ENCODE results near the gene ATP2C2.
"Not testable (repeated sequence)": the region's sequence is repeated elsewhere in the genome, so short reads cannot be mapped to it uniquely, and the experiment has no call there.

The ATP2C2 gene

DNA sequence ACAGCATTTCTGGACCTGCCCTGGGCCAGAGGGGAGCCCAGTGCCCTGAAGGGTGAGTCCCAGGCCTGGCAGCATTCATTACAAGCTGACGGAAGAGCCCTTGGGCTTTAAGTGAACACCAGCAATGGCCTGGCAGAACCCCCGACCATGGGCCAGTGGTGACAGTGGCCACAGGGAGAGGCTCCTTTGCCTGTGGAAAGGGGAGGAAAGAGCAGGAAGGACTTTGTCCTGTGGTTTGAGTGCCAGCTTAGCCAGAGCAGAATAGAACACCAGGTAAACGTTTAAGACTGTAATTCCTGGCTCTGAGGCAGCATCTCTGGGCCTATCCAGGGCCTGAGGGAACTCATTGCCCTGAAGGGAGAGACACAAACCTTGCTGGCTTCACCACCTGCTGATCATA lies 34.3 kb upstream of the ATP2C2 start:
- TF ChIP-seq ZNF629 (tag by site-specific recombination; IDR thresholded peaks at IDR 0.05) (no peak), MZF1 (tag by site-specific recombination; IDR thresholded peaks at IDR 0.05; ENCODE audit: borderline replicate concordance) (no peak), ZNF202 (tag by site-specific recombination; IDR thresholded peaks at IDR 0.05; ENCODE audit: borderline replicate concordance) (no peak), ZNF37A (tag by site-specific recombination; IDR thresholded peaks at IDR 0.05) (no peak), ZNF223 (tag by site-specific recombination; IDR thresholded peaks at IDR 0.05) (no peak), ZNF585B (tag by site-specific recombination; IDR thresholded peaks at IDR 0.05) (no peak), ZNF654 (tag by site-specific recombination; IDR thresholded peaks at IDR 0.05; ENCODE audit: low read depth) (no peak), ZNF24 (tag by site-specific recombination; IDR thresholded peaks at IDR 0.05) (no peak), ZNF112 (tag by site-specific recombination; IDR thresholded peaks at IDR 0.05) (no peak)
- no peaks in the 10 kb centered on the region for H3K36me3 ChIP-seq (ENCODE audit: control insufficient read depth in 2 of 2, insufficient read depth in 1 of 2, low read length in 2 of 2)
- H3K4me1 ChIP-seq (ENCODE audit: control insufficient read depth, insufficient read depth, low read length), result no peaks in the 10 kb centered on the region
- POLR2A ChIA-PET, result no interaction called here
- H3K27ac ChIP-seq (ENCODE audit: extremely low read depth, low read depth, low read length), result no peak overlapping the region
- CTCF ChIA-PET, result no interaction called here
- H3K9me3 ChIP-seq (ENCODE audit: control insufficient read depth, insufficient read depth, low read depth, low read length), result no peaks in the 10 kb centered on the region
- H3K4me3 ChIP-seq (ENCODE audit: low read depth, low read length), result no peak overlapping the region

DNA sequence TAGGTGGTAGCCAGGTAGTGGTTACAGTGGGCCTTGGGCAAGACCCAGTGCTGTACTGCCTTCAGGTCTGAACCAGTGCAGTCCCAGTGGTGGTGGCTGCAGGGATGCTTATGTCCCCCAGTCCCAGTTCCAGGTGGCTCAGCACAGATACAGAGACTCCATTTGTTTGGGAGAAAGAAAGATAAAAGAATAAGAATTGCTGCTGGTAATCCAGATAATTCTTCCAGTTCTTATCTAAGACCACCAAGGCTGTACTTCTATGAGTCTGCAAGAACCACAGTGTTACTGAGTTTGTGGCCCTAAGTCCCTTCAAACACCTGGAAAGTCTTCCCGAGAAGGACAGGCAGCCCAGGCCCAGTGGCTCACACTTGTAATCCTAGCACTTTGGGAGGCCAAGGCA lies 33.9 kb upstream of the ATP2C2 start:
- Histone ChIP-seq H3K27ac (ENCODE audit: extremely low read depth, low read depth, low read length) (no peak overlapping the region), H3K4me3 (ENCODE audit: low read depth, low read length) (no peak overlapping the region), H3K36me3 (ENCODE audit: control insufficient read depth in 2 of 2, insufficient read depth in 1 of 2, low read length in 2 of 2) (no peaks in the 10 kb centered on the region), H3K9me3 (ENCODE audit: control insufficient read depth, insufficient read depth, low read depth, low read length) (no peaks in the 10 kb centered on the region), H3K4me1 (ENCODE audit: control insufficient read depth, insufficient read depth, low read length) (no peaks in the 10 kb centered on the region)
- CTCF ChIA-PET, result no interaction called here
- TF ChIP-seq ZNF16 (tag by site-specific recombination; IDR thresholded peaks at IDR 0.05; ENCODE audit: low read depth) (no peak), ZNF404 (tag by site-specific recombination; IDR thresholded peaks at IDR 0.05) (no peak), ZNF747 (tag by site-specific recombination; IDR thresholded peaks at IDR 0.05) (no peak), TRIM28 (IDR thresholded peaks at IDR 0.05; ENCODE audit: borderline replicate concordance, low read length) (no peak), ZSCAN16 (tag by site-specific recombination; IDR thresholded peaks at IDR 0.05) (no peak)
- TF ChIP-seq, protein P1, sequence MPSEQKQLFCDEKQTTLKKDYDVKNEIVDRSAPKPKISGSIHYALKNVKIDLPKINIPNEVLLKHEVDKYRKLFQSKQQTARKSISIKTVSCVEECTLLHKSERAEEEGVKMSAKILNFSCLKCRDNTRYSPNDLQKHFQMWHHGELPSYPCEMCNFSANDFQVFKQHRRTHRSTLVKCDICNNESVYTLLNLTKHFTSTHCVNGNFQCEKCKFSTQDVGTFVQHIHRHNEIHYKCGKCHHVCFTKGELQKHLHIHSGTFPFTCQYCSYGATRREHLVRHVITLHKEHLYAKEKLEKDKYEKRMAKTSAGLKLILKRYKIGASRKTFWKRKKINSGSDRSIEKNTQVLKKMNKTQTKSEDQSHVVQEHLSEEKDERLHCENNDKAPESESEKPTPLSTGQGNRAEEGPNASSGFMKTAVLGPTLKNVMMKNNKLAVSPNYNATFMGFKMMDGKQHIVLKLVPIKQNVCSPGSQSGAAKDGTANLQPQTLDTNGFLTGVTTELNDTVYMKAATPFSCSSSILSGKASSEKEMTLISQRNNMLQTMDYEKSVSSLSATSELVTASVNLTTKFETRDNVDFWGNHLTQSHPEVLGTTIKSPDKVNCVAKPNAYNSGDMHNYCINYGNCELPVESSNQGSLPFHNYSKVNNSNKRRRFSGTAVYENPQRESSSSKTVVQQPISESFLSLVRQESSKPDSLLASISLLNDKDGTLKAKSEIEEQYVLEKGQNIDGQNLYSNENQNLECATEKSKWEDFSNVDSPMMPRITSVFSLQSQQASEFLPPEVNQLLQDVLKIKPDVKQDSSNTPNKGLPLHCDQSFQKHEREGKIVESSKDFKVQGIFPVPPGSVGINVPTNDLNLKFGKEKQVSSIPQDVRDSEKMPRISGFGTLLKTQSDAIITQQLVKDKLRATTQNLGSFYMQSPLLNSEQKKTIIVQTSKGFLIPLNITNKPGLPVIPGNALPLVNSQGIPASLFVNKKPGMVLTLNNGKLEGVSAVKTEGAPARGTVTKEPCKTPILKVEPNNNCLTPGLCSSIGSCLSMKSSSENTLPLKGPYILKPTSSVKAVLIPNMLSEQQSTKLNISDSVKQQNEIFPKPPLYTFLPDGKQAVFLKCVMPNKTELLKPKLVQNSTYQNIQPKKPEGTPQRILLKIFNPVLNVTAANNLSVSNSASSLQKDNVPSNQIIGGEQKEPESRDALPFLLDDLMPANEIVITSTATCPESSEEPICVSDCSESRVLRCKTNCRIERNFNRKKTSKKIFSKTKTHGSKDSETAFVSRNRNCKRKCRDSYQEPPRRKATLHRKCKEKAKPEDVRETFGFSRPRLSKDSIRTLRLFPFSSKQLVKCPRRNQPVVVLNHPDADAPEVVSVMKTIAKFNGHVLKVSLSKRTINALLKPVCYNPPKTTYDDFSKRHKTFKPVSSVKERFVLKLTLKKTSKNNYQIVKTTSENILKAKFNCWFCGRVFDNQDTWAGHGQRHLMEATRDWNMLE (tag by site-specific recombination; conservative IDR thresholded peaks at IDR 0.05; ENCODE audit: low read depth), result no peak
- POLR2A ChIA-PET, result no interaction called here

DNA sequence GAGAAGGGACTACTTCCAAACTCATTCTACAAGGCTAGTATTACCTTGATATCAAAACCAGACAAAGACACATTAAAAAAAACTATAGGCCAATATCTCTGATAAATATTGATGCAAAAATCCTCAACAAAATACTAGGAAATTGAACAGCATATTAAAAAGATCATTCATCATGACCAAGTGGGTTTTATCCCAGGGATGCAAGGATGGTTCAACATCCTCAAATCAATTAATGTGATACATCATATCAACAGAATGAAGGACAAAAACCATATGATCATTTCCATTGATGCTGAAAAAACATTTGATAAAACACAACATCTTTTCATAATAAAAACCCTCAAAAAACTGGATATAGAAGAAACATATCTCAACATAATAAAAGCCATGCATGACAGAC lies 31.1 kb upstream of the ATP2C2 start:
- H3K4me1 ChIP-seq (ENCODE audit: control insufficient read depth, insufficient read depth, low read length); H3K4me3 ChIP-seq (ENCODE audit: low read depth, low read length); H3K36me3 ChIP-seq (ENCODE audit: control insufficient read depth in 2 of 2, insufficient read depth in 1 of 2, low read length in 2 of 2); H3K27ac ChIP-seq (ENCODE audit: extremely low read depth, low read depth, low read length); H3K9me3 ChIP-seq (ENCODE audit: control insufficient read depth, insufficient read depth, low read depth, low read length); POLR2A ChIA-PET: not testable (repeated sequence)
- CTCF ChIA-PET, result interaction anchor here (0.6 kb wide), 1 partner anchor 115 kb away, joined by 3 read pairs; no protein-coding TSS in a partner anchor

DNA sequence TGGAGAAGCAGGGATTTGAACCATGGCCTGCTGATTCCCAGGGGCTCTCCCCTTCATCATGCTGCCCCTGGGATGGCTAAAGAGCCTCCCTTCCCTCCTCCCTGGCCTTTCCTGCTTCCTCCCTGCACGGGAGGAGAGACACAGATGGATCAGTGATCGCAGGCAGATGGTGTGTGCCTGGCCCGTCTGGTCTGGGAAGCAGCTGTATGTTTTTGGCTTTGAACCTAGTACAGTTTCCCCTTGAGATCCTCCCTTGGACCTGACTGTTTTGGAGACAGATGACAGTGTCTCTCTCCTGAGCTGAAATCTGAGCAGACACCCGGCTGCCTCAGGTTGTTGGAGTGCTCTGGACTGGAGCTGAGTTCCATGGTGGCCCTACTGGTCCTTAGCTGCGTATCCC lies 29.0 kb upstream of the ATP2C2 start:
- Histone ChIP-seq H3K27ac (ENCODE audit: extremely low read depth, low read depth, low read length) (no peak overlapping the region), H3K9me3 (ENCODE audit: control insufficient read depth, insufficient read depth, low read depth, low read length) (no peaks in the 10 kb centered on the region), H3K36me3 (ENCODE audit: control insufficient read depth in 2 of 2, insufficient read depth in 1 of 2, low read length in 2 of 2) (no peaks in the 10 kb centered on the region), H3K4me1 (ENCODE audit: control insufficient read depth, insufficient read depth, low read length) (no peaks in the 10 kb centered on the region), H3K4me3 (ENCODE audit: low read depth, low read length) (no peak overlapping the region)
- TF ChIP-seq ZBTB7A (tag by site-specific recombination; IDR thresholded peaks at IDR 0.05; ENCODE audit: low read depth), result no peak
- TF ChIP-seq ZNF239 (tag by site-specific recombination; IDR thresholded peaks at IDR 0.05), result no peak
- ChIA-PET CTCF (interaction anchor here (0.6 kb wide), 1 partner anchor 1759 kb away, joined by 3 read pairs; no protein-coding TSS in a partner anchor), POLR2A (no interaction called here)

Data from HEK293 (cell line).